A673 (cell line): ENCODE measurements around the gene FCN3. TPM values are rescaled to one million over a fixed set of nuclear protein-coding genes. Genes with fewer than 3 reads are reported as not detected.

Experiments used
- BruUV-seq: library from RNA; stranded (reverse); fragments of 400-500 nt; replicated peaks from 2 replicates; lab custom pipeline; 2021; lab: Mats Ljungman, UMichigan
- CTCF ChIA-PET: fragments of 300-600 bp; sonication (Branson Sonifier 250); formaldehyde crosslinking; loops from one replicate; lab custom pipeline; 2022; ENCODE audit warnings: antibody characterized with exemption; lab: Charles Lee
- POLR2A ChIA-PET: fragments of 300-600 bp; sonication (Branson Sonifier 250); formaldehyde crosslinking; loops from one replicate; lab custom pipeline; 2022; ENCODE audit warnings: antibody characterized with exemption; ENCODE audit not compliant: low non-redundant PET; lab: Charles Lee
- DNase-seq: peaks from one replicate; pipeline ENCODE4 v3.0.0-alpha.2; 2015; ENCODE audit warnings: low spot score
- H3K27ac ChIP-seq: fragments of 200-600 bp; sonication (generic); 2 replicates; pipeline ENCODE4 v1.5.1; 2016; ENCODE audit warnings: mixed run types, low read depth, mild to moderate bottlenecking, mixed read lengths, antibody characterized with exemption, low read length; ENCODE audit not compliant: poor library complexity, severe bottlenecking
- H3K27me3 ChIP-seq: fragments of 200-600 bp; sonication (generic); replicated peaks from 2 replicates; pipeline ENCODE4 v1.6.1; 2017; ENCODE audit warnings: mixed run types, low read depth, mild to moderate bottlenecking, mixed read lengths, antibody characterized with exemption, low read length; ENCODE audit not compliant: insufficient read depth, poor library complexity
- H3K36me3 ChIP-seq: fragments of 200-600 bp; sonication (generic); 2 replicates; pipeline ENCODE4 v1.6.1; 2016; ENCODE audit warnings: mixed run types, mild to moderate bottlenecking, mixed read lengths, antibody characterized with exemption, low read length; ENCODE audit not compliant: insufficient read depth, poor library complexity, severe bottlenecking
- H3K4me1 ChIP-seq: fragments of 200-600 bp; sonication (generic); 2 replicates; pipeline ENCODE4 v1.6.1; 2017; ENCODE audit warnings: mixed run types, mild to moderate bottlenecking, mixed read lengths, antibody characterized with exemption, low read length; ENCODE audit not compliant: insufficient read depth, poor library complexity, severe bottlenecking
- H3K4me3 ChIP-seq: fragments of 200-600 bp; sonication (generic); 2 replicates; pipeline ENCODE4 v1.5.1; 2016; ENCODE audit warnings: low read depth, mixed run types, mild to moderate bottlenecking, mixed read lengths, low read length; ENCODE audit not compliant: poor library complexity, severe bottlenecking
- H3K9me3 ChIP-seq: fragments of 200-600 bp; sonication (generic); 2 replicates; pipeline ENCODE4 v1.6.1; 2016; ENCODE audit warnings: mixed run types, low read depth, mild to moderate bottlenecking, mixed read lengths, antibody characterized with exemption, low read length; ENCODE audit not compliant: poor library complexity, severe bottlenecking
- EZH2 ChIP-seq: fragments of 200-600 bp; sonication (generic); IDR thresholded peaks from 2 replicates; pipeline ENCODE4 v1.6.1; 2017; ENCODE audit warnings: borderline replicate concordance, low read depth, mild to moderate bottlenecking, mixed read lengths, antibody characterized with exemption, low read length; ENCODE audit not compliant: poor library complexity, severe bottlenecking
- intact Hi-C: fragments of 100-400 bp; cut with micrococcal nuclease; formaldehyde crosslinking; loops from one replicate; pipeline ENCODE4 v1.10.0; 2022; ENCODE audit not compliant: unreplicated experiment
- total RNA-seq: library from RNA; stranded (reverse); gene quantifications from 2 replicates; pipeline ENCODE4 v1.2.3, GENCODE V29; 2021
- TF ChIP-seq, protein P1 (sequence below): fragments of 300-800, 200-600 bp; sonication (generic); conservative IDR thresholded peaks from 2 replicates; pipeline ENCODE4 v1.5.1; 2017; ENCODE audit warnings: low read depth, mild to moderate bottlenecking, antibody characterized with exemption, low read length, moderate library complexity, mixed read lengths

FCN3 gene
- total RNA-seq, 1 experiment from 2014 or later = not detected

DNA sequence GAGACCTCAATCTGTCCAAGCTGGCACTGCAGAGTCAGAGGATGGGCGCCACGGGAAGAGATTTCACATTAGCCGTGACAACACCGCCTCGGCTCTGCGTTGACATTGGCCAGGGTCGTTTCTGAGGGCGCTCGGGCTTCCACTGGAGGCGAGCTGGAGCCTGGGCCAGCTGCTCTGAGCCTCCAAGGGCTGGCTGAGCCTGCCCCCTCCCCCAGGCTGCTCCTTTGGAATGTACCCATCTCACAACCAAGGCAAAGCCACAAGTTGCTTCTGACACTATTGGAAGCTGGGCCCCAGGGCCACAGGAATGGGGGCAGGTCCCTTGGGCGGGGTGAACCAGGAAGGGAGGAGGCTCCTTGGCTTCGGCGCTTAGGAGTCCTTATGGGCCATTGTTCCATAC is 30.4 kb upstream of the FCN3 start:
- DNase-seq = no peak
- Histone ChIP-seq H3K4me1 (no peaks in the 10 kb centered on the region), H3K27ac (no peak overlapping the region), H3K9me3 (no peaks in the 10 kb centered on the region), H3K4me3 (no peak overlapping the region), H3K27me3 (no peaks in the 10 kb centered on the region), H3K36me3 (peaks cover 22% of the 10 kb centered on the region)
- intact Hi-C loops = no loop called here
- no peak for TF ChIP-seq EZH2
- TF ChIP-seq, protein P1, sequence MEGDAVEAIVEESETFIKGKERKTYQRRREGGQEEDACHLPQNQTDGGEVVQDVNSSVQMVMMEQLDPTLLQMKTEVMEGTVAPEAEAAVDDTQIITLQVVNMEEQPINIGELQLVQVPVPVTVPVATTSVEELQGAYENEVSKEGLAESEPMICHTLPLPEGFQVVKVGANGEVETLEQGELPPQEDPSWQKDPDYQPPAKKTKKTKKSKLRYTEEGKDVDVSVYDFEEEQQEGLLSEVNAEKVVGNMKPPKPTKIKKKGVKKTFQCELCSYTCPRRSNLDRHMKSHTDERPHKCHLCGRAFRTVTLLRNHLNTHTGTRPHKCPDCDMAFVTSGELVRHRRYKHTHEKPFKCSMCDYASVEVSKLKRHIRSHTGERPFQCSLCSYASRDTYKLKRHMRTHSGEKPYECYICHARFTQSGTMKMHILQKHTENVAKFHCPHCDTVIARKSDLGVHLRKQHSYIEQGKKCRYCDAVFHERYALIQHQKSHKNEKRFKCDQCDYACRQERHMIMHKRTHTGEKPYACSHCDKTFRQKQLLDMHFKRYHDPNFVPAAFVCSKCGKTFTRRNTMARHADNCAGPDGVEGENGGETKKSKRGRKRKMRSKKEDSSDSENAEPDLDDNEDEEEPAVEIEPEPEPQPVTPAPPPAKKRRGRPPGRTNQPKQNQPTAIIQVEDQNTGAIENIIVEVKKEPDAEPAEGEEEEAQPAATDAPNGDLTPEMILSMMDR = no peak
- CTCF ChIA-PET = no interaction called here
- BruUV-seq = no TSS peak
- POLR2A ChIA-PET = no interaction called here

DNA sequence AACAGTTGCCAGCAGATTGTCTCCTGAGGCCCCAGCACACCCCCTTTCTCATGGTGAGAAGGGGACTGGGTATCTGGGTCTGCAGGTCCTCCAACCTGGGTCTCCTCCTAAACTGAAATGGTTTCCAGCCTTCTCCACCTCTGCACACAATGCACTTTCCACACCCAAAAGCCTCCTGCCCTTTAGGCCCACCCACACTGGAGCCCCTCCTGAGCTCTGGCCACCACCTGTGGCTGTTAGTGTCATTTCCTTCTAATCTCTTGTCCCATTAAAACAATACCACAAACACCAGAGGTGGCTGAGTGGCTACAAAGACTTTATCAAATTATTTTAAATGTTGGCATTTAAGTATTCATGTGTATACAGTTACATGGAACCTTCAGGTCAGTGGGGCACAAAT is 29.3 kb upstream of the FCN3 start:
- BruUV-seq = no TSS peak
- Histone ChIP-seq H3K27me3 (no peaks in the 10 kb centered on the region), H3K27ac (no peak overlapping the region), H3K36me3 (peaks cover 15% of the 10 kb centered on the region), H3K4me3 (no peak overlapping the region), H3K9me3 (no peaks in the 10 kb centered on the region), H3K4me1 (no peaks in the 10 kb centered on the region)
- POLR2A ChIA-PET = no interaction called here
- CTCF ChIA-PET = no interaction called here
- TF ChIP-seq, protein P1 = no peak
- no peak for TF ChIP-seq EZH2
- intact Hi-C loops = loop anchor here (5.0 kb wide), 1 partner anchor 263 kb away; no protein-coding TSS in a partner anchor
- DNase-seq = no peak

- Histone ChIP-seq H3K4me1 (no peaks in the 10 kb centered on the region), H3K27ac (no peak overlapping the region), H3K27me3 (no peaks in the 10 kb centered on the region), H3K36me3 (peaks cover 11% of the 10 kb centered on the region), H3K9me3 (no peaks in the 10 kb centered on the region), H3K4me3 (no peak overlapping the region)
- intact Hi-C loops = loop anchor here (5.0 kb wide), 1 partner anchor 264 kb away; no protein-coding TSS in a partner anchor
- ChIA-PET POLR2A (no interaction called here), CTCF (interaction anchor here (0.5 to 1.6 kb wide), 3 partner anchors 154 to 371 kb away, joined by 3 to 10 read pairs (median 4); no protein-coding TSS in a partner anchor)
- BruUV-seq = no TSS peak
- no peak for TF ChIP-seq EZH2
- TF ChIP-seq, protein P1 = peak; percentile 32; the same call in 1 of the 2 replicates
- DNase-seq = no peak
These were observed 28.6 kb upstream of the FCN3 start for GRCh38 chr1:27403065-27403726.
